GM12891 (cell line): ENCODE measurements around the gene YIF1B.

ENCODE experiments used
- PAX5 ChIP-seq: IDR thresholded peaks from 2 replicates; pipeline ENCODE4 v1.6.1; 2011; ENCODE audit warnings: low read length, moderate library complexity, mild to moderate bottlenecking; ENCODE audit not compliant: insufficient read depth, severe bottlenecking
- POLR2A ChIP-seq: IDR thresholded peaks from 2 replicates; pipeline ENCODE4 v1.6.1; 2011; ENCODE audit warnings: low read depth, low read length, control low read depth
- POLR2AphosphoS5 ChIP-seq: IDR thresholded peaks from 2 replicates; pipeline ENCODE4 v1.6.1; 2011; ENCODE audit warnings: low read depth, low read length, control low read depth
- TAF1 ChIP-seq: IDR thresholded peaks from 2 replicates; pipeline ENCODE4 v1.6.1; 2011; ENCODE audit warnings: low read depth, low read length, control low read depth

GRCh38 chr19:38315657-38316476 is at the start of gene YIF1B:
- TF ChIP-seq POLR2AphosphoS5: no peak
- TF ChIP-seq POLR2A: no peak
- TF ChIP-seq TAF1: no peak
- no peak for TF ChIP-seq PAX5
